ENCODE measurements around the gene TMEM175.

The TMEM175 gene

GRCh38 chr4:990746-991367, 58.6 kb downstream of the TMEM175 start:
- Histone ChIP-seq H3K4me1 (ENCODE audit: control insufficient read depth, insufficient read depth, low read length) (no peaks in the 10 kb centered on the region), H3K4me3 (ENCODE audit: low read depth, low read length) (no peak overlapping the region), H3K36me3 (ENCODE audit: control insufficient read depth in 2 of 2, insufficient read depth in 1 of 2, low read length in 2 of 2) (peaks cover 0 to 4% of the 10 kb centered on the region in 2 experiments; a peak in 1 of 3 replicates), H3K27ac (ENCODE audit: extremely low read depth, low read depth, low read length) (no peak overlapping the region), H3K9me3 (ENCODE audit: control insufficient read depth, insufficient read depth, low read depth, low read length) (no peaks in the 10 kb centered on the region)
- ChIA-PET CTCF (no interaction called here), POLR2A (no interaction called here)
- TF ChIP-seq ZNF214 (tag by site-specific recombination; IDR thresholded peaks at IDR 0.05; ENCODE audit: borderline replicate concordance) (no peak), GLIS2 (tag by site-specific recombination; IDR thresholded peaks at IDR 0.05) (peak; percentile 47), HIC1 (tag by site-specific recombination; IDR thresholded peaks at IDR 0.05) (peak; percentile 33; the same call in 1 of the 2 replicates), SP7 (tag by site-specific recombination; IDR thresholded peaks at IDR 0.05) (no peak), ZNF121 (tag by site-specific recombination; IDR thresholded peaks at IDR 0.05) (no peak)

GRCh38 chr4:991451-992296, 59.4 kb downstream of the TMEM175 start:
- Histone ChIP-seq H3K4me1 (ENCODE audit: control insufficient read depth, insufficient read depth, low read length) (no peaks in the 10 kb centered on the region), H3K4me3 (ENCODE audit: low read depth, low read length) (no peak overlapping the region), H3K36me3 (ENCODE audit: control insufficient read depth in 2 of 2, insufficient read depth in 1 of 2, low read length in 2 of 2) (peaks cover 0 to 4% of the 10 kb centered on the region in 2 experiments; a peak in 1 of 3 replicates), H3K27ac (ENCODE audit: extremely low read depth, low read depth, low read length) (no peak overlapping the region), H3K9me3 (ENCODE audit: control insufficient read depth, insufficient read depth, low read depth, low read length) (no peaks in the 10 kb centered on the region)
- ChIA-PET POLR2A (no interaction called here), CTCF (no interaction called here)
- TF ChIP-seq KLF8 (tag by site-specific recombination; IDR thresholded peaks at IDR 0.05), result no peak
- TF ChIP-seq ZNF175 (tag by site-specific recombination; IDR thresholded peaks at IDR 0.05), result no peak
- no peak for TF ChIP-seq ZNF37A (tag by site-specific recombination; IDR thresholded peaks at IDR 0.05)

- no peak overlapping the region for H3K4me3 ChIP-seq (ENCODE audit: low read depth, low read length)
- POLR2A ChIA-PET, result no interaction called here
Measured at GRCh38 chr4:992297-993110, 60.2 kb downstream of the TMEM175 start.

More at GRCh38 chr4:992297-993110, 60.2 kb downstream of the TMEM175 start:
- H3K36me3 ChIP-seq (ENCODE audit: control insufficient read depth in 2 of 2, insufficient read depth in 1 of 2, low read length in 2 of 2), result peaks cover 0 to 4% of the 10 kb centered on the region in 2 experiments; a peak in 1 of 3 replicates
- H3K27ac ChIP-seq (ENCODE audit: extremely low read depth, low read depth, low read length), result no peak overlapping the region
- TF ChIP-seq ZNF654 (tag by site-specific recombination; IDR thresholded peaks at IDR 0.05; ENCODE audit: low read depth) (no peak), ZEB2 (tag by site-specific recombination; IDR thresholded peaks at IDR 0.05) (no peak), ZNF621 (tag by site-specific recombination; IDR thresholded peaks at IDR 0.05) (no peak), BCL11B (tag by site-specific recombination; IDR thresholded peaks at IDR 0.05; ENCODE audit: low read depth) (no peak), ZIC2 (tag by site-specific recombination; IDR thresholded peaks at IDR 0.05) (peak; percentile 50), YY2 (tag by site-specific recombination; IDR thresholded peaks at IDR 0.05) (no peak), TCF7L2 (IDR thresholded peaks at IDR 0.05; ENCODE audit: borderline replicate concordance, low read depth, low read length) (no peak), SP3 (tag by site-specific recombination; IDR thresholded peaks at IDR 0.05) (no peak), ZNF449 (tag by site-specific recombination; IDR thresholded peaks at IDR 0.05) (peak; percentile 80), ZFHX2 (tag by site-specific recombination; conservative IDR thresholded peaks at IDR 0.05) (no peak), OVOL3 (tag by site-specific recombination; IDR thresholded peaks at IDR 0.05) (no peak), ZNF791 (tag by site-specific recombination; IDR thresholded peaks at IDR 0.05) (no peak), ZNF426 (tag by site-specific recombination; IDR thresholded peaks at IDR 0.05) (no peak), ZNF423 (tag by site-specific recombination; IDR thresholded peaks at IDR 0.05) (no peak), ZNF670 (tag by site-specific recombination; IDR thresholded peaks at IDR 0.05; ENCODE audit: low read depth) (no peak)
- H3K9me3 ChIP-seq (ENCODE audit: control insufficient read depth, insufficient read depth, low read depth, low read length), result no peaks in the 10 kb centered on the region
- CTCF ChIA-PET, result no interaction called here
- no peaks in the 10 kb centered on the region; the same call in 1 of the 2 replicates for H3K4me1 ChIP-seq (ENCODE audit: control insufficient read depth, insufficient read depth, low read length)

Measured in HEK293 (cell line).